ES-I3 (cell line): Measurements from ENCODE around the gene RGN.
"Not testable (repeated sequence)": the region's sequence is repeated elsewhere in the genome, so short reads cannot be mapped to it uniquely, and the experiment has no call there.

ENCODE experiments used
- H3K36me3 ChIP-seq: 2 replicates; pipeline ENCODE4 v1.6.1; 2013; ENCODE audit warnings: mild to moderate bottlenecking, low read length, control low read depth, moderate library complexity; ENCODE audit not compliant: insufficient read depth
- H3K4me1 ChIP-seq: 2 replicates; pipeline ENCODE4 v1.6.1; 2013; ENCODE audit warnings: mild to moderate bottlenecking, control low read depth, low read length; ENCODE audit not compliant: insufficient read depth
- H3K9ac ChIP-seq: 2 replicates; pipeline ENCODE4 v1.6.1; 2013; ENCODE audit warnings: low read depth, mild to moderate bottlenecking, low read length, moderate library complexity
- H3K9me3 ChIP-seq: 2 replicates; pipeline ENCODE4 v1.6.1; 2013; ENCODE audit warnings: mild to moderate bottlenecking, low read length, moderate library complexity; ENCODE audit not compliant: control insufficient read depth, insufficient read depth

RGN gene

DNA sequence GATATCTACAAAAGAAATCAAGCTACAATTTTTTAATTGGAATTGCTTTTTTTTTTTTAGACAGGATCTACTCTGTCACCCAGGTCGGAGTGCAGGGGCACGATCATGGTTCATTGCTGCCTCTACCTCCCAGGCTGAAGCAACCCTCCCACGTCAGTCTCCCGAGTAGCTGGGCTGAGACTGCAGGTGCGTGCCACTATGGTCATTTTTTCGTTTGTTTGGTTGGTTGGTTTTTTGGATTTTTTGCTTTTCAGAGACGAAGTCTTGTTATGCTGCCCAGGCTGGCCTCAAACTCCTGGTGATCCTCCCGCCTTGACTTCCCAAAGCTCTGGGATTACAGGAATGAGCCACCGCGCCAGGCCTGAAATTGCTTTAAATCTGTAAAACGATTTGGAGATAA lies 15.6 kb downstream of the RGN start:
- Histone ChIP-seq H3K36me3 (no peaks in the 10 kb centered on the region), H3K9ac (no peak overlapping the region), H3K4me1 (peaks cover 16% of the 10 kb centered on the region), H3K9me3 (no peaks in the 10 kb centered on the region)

DNA sequence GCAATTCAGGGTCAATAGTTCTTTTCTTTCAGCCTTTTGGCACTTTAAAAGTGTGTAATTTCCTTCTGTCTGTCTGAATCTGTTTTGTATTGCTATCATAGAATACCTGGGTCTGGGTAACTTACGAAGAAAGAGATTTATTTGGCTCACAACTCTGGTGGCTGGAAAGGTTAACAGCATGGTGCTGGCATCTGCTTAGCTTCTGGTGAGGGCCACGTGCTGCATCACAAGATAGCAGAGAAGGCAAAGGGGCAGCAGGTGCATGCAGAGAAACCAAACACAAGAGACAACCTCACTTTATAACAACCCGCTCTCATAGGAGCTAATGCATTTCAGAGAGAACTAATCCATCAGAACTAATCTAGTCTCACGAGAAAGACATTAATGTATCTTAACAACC lies 18.8 kb downstream of the RGN start:
- H3K4me1 ChIP-seq, result peaks cover 6% of the 10 kb centered on the region
- H3K9me3 ChIP-seq, result no peaks in the 10 kb centered on the region

DNA sequence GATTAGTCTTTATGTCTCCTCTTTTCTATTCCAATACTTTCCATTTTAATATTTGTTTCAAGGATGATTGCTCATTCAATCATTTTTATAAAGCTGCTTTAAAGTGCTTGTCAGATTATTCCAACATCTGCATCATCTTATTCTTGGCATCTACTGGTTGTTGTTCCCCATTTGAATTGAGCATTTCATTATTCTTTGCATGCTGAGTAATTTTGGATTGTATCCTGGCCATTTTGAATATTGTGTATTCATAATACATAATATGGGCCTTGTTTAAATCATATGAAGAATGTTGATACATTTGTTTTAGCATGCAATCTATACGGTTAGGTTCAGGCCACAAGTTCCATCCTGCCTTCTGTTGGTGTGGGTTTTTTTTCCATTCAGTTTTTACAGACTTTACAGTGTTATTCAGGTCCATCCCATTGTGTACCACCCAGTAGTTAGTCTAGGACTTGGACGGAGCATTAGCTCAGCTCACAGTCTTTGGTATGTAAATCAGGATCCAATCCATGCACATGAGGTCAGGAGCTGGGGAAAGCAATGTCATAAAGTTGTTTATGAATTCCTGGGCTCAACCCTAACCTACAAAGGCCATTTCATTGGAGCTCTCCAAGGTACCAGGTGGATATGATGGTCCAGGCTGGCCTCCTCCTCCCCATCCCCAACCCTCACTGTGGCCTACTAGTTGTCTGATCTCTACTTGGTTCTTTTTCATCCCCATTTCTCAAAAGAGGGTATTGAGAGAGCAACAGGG lies 20.3 kb downstream of the RGN start:
- Histone ChIP-seq H3K4me1 (peaks cover 5% of the 10 kb centered on the region), H3K9ac (no peak overlapping the region), H3K36me3 (no peaks in the 10 kb centered on the region), H3K9me3 (no peaks in the 10 kb centered on the region)

More for the DNA sequence above, 18.8 kb downstream of the RGN start:
- H3K36me3 ChIP-seq, result no peaks in the 10 kb centered on the region
- no peak overlapping the region for H3K9ac ChIP-seq

DNA sequence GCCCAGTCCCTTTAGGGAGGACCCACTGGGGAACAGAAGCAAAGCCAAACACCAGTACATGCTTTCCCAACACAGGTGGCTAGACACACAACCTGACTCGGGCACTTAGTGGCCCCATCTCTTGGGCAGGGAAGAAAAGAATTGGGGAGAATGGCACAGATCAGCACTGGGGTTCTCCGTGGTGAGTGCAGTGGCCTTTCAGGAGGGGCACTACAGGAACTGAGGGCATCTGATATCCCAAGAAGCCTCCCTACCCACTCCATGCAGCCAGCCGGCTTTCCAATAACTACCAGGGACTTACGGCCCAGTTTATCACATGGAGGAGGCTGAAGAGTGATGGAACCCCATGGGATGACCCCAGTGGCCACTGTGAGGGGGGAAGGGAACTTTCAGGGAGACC lies 23.0 kb downstream of the RGN start:
- H3K9ac ChIP-seq, result no peak overlapping the region
- H3K36me3 ChIP-seq, result no peaks in the 10 kb centered on the region
- no peaks in the 10 kb centered on the region for H3K9me3 ChIP-seq
- peaks cover 5% of the 10 kb centered on the region for H3K4me1 ChIP-seq

DNA sequence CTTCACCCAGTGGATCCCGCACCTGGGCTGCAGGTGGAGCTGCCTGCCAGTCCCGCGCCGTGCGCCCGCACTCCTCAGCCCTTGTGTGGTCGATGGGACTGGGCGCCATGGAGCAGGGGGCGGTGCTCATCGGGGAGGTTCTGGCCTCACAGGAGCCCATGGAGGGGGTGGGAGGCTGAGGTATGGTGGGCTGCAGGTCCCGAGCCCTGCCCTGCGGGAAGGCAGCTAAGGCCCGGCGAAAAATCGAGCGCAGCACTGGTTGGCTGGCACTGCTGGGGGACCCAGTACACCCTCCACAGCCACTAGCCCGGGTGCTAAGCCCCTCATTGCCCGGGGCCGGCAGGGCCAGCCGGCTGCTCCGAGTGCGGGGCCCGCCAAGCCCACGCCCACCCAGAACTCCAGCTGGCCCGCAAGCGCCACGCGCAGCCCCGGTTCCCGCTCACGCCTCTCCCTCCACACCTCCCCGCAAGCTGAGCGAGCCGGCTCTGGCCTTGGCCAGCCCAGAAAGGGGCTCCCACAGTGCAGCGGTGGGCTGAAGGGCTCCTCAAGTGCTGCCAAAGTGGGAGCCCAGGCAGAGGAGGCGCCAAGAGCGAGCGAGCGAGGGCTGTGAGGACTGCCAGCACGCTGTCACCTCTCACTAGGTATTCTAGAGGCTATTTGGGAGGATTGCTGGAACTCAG lies 32.8 kb downstream of the RGN start:
- not testable (repeated sequence) for H3K4me1 ChIP-seq, H3K9ac ChIP-seq, H3K9me3 ChIP-seq, H3K36me3 ChIP-seq

DNA sequence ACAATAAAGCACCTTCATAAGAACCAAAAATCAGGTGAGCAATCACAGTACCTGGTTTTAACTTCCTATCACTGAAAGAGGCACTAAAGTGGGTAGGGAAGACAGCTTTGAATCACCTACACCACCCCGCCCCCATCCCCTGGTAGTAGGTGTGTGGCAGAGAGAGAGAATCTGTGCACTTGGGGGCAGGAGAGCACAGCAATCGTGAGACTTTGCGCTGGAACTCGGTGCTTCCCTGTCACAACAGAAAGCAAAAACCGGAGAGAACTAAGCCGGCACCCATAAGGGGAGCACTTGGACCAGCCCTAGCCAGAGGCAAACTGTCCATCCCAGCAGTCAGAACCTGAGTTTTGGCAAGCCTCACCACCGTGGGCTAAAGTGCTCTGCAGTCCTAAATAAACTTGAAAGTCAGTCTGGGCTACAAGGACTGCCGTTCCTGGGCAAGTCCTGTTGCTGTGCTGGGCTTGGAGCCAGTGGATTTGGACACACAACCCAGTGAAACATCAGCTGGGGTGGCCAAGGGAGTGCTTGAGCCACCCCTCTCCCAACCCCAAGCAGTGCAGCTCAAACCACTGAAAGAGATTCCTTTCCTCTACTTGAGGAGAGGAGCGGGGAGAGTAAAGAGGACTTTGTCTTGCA lies 34.2 kb downstream of the RGN start:
- no peak overlapping the region for H3K9ac ChIP-seq
- no peaks in the 10 kb centered on the region for H3K36me3 ChIP-seq
- H3K9me3 ChIP-seq, result no peaks in the 10 kb centered on the region
- H3K4me1 ChIP-seq, result peaks cover 8% of the 10 kb centered on the region; the same call in 1 of the 2 replicates

DNA sequence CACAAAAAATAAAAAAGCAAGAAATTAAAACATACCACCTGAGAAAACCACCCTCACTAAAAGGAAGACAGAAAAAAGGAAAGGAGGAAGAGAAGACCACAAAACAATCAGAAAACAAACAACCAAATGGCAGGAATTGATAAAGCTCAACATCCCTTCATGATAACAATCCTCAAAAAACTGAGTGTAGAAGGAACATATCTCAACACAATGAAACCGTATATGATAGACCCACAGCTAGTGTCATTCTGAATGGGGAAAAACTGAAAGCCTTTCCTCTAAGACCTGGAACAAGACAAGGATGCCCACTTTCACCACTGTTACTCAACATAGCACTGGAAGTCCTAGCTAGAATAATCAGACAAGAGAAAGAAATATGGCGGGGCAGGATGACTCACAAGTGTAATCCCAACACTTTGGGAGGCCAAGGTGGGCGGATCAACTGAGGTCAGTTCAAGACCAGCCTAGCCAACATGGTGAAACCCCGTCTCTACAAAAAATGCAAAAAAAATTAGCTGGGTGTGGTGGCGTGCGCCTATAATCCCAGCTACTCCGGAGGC lies 38.4 kb downstream of the RGN start:
- H3K9me3 ChIP-seq, H3K4me1 ChIP-seq, H3K9ac ChIP-seq, H3K36me3 ChIP-seq: not testable (repeated sequence)

DNA sequence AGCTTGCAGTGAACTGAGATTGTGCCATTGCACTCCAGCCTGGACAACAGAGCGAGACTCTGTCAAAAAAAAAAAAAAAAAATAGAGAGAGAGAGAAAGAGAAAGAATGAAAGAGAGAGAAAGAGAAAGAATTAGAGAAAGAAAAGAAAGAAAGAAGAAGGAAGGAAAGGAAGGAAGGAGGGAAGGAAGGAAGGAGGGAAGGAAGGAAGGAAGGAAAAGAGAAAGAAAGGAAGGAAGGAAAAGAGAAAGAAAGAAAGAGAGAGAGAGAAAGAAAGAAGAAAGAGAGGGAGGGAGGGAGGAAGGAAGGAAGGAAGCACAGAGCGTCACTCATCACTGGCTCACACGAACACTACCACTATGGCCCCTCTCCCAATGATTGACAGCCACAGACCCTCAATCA lies 46.2 kb downstream of the RGN start:
- H3K4me1 ChIP-seq, H3K9ac ChIP-seq, H3K9me3 ChIP-seq, H3K36me3 ChIP-seq: not testable (repeated sequence)

DNA sequence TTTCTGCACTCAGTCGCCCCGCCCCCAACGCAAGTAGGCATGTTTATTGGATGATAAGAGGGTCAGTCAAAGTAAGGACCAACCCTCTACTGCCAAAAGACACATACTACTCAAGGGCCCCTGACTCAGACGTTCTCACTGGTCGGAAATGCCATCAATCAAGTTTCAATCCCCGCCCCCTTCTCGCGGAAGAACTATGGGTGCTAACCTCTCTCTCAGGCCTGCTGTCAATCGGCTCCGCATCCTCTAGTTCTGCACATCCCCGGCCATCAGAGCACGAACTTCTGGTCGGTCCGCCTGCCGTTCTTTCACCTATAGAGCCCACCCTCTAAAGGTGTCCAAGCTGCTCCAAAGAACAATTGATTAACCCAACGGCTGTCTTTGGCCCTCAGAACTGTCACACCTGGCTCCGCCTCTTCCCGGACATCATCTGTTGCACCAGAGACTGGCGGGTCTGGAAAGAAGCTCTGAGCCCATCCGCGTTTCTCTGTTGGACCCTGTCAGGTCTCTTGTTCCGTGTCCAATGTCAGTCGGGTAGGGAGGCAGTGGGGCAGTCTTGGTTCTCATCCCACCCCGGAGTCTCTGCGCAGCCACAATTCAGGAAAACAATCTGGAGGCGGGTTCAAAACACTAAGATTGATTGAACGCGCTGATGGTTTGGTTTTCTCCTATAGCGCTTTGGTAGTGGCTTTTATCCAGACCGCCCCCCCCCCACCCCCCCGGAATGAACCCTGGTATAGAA lies 51.1 kb downstream of the RGN start:
- Histone ChIP-seq H3K4me1 (no peaks in the 10 kb centered on the region), H3K9me3 (no peaks in the 10 kb centered on the region), H3K36me3 (no peaks in the 10 kb centered on the region), H3K9ac (peak overlapping the region; percentile 53; the same call in 1 of the 2 replicates)

DNA sequence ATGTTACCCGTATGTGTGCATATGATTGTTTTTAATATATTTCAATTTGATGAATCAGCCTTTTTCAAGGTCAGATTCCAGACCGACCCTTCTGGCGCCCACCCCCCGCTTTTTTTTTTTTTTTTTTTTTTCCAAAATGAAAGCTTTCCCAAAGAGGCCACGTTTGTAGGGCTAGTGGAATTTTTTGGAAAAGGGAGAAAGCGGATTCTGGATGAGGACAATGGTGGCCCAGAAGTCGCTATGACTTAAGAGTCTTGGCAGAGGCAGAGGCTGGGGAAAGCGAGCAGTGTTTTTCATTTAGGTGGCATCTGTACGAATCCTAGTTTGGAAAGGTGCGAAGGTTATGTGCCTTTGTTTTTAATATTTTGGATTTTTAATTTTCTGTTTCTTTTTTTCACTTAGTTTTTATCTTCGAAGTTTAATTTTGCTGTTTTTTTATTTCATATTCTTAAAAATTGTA lies 51.7 kb downstream of the RGN start:
- H3K9ac ChIP-seq, result peak overlapping the region; percentile 53; the same call in 1 of the 2 replicates
- no peaks in the 10 kb centered on the region for H3K9me3 ChIP-seq
- H3K36me3 ChIP-seq, result no peaks in the 10 kb centered on the region
- H3K4me1 ChIP-seq, result no peaks in the 10 kb centered on the region

DNA sequence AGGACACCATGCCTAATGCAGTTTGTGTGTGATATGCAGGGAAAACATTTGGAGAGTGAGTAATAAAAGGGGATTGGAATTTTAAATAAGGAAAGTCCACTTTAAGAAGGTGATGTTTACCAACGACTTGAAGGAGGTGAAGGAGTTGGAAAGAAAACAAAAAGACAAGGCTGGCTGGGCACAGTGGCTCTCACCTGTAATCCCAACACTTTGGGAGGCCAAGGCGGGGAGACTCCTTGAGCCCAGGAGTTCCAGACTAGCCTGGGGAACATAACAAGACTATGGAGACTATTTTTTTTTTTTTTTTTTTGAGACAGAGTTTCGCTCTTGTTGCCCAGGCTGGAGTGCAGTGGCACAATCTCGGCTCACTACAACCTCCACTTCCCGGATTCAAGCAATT lies 55.2 kb downstream of the RGN start:
- H3K9ac ChIP-seq, result no peak overlapping the region
- H3K9me3 ChIP-seq, result no peaks in the 10 kb centered on the region
- H3K36me3 ChIP-seq, result no peaks in the 10 kb centered on the region
- H3K4me1 ChIP-seq, result no peaks in the 10 kb centered on the region

DNA sequence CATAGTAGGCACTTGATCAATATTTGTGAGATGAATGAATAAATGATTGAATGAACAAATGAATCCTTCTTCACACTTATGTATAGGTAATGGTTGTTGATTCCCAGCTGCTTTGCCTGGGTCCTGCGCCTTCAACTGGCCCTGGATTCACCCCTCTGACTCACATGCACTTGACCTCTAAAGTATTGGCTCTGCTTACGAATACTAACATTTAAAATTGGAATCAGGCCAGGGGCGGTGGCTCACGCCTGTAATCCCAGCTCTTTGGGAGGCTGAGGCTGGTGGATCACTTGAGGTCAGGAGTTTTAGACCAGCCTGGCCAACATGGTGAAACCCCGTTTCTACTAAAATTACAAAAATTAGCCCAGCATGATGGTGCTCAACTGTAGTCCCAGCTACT lies 57.4 kb downstream of the RGN start:
- not testable (repeated sequence) for H3K4me1 ChIP-seq, H3K36me3 ChIP-seq, H3K9me3 ChIP-seq, H3K9ac ChIP-seq

DNA sequence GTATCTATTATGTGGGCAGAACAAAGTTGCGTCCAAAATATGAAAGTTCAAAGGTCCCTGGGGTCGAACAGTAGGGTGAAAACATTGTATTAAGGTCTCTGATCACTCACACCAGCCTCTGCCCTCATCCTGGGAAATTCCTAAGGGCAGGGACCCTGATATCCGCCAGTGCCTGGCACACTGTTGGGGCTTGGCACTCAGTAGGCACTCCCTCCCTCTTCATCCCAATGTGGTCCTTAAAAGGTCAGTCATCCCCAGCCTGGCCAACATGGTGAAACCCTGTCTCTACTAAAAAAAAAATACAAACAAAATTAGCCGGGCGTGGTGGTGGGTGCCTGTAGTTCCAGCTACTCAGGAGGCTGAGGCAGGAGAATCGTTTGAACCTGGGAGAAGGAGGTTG lies 59.9 kb downstream of the RGN start:
- Histone ChIP-seq H3K9ac (no peak overlapping the region), H3K9me3 (no peaks in the 10 kb centered on the region), H3K36me3 (peaks cover 5% of the 10 kb centered on the region; the same call in 1 of the 2 replicates), H3K4me1 (no peaks in the 10 kb centered on the region)
